ENCODE measurements around the gene ZNF555.

The ZNF555 gene

DNA sequence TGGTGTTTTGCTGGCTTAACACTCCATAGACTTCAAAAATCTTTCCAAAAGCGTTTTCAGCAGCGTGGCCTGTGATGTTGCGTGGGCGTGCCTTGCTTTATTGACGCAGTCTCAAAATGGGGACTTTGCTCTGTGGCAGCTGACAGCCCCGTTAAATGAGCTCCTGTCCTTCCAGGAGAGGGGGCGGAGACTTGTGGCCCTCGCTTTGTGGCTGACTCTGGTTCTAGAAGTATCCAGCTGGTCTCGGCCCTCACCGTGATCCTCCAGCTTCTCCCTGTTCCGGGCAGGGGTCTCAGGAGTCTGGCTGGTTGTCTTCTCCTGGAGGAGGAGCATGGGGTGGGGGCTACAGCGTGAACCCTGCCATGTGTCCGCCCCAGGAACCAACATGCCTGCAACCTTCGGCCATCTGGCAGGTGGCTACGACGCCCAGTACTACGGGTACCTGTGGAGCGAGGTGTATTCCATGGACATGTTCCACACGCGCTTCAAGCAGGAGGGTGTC lies 30.0 kb upstream of the ZNF555 start:
- Histone ChIP-seq H3K18ac (ENCODE audit: low read depth in 1 of 2, low read length in 2 of 2) (no peak overlapping the region), H2BK120ac (ENCODE audit: low read depth, low read length) (no peak overlapping the region), H3K4ac (ENCODE audit: low read depth in 1 of 2, low read length in 2 of 2) (no peak overlapping the region), H3K14ac (ENCODE audit: low read length in 2 of 2) (no peak overlapping the region), H3K4me3 (ENCODE audit: insufficient read depth in 1 of 2, low read depth in 1 of 2, low read length in 2 of 2) (no peak overlapping the region), H4K91ac (ENCODE audit: low read length) (no peak overlapping the region), H3K27me3 (ENCODE audit: control insufficient read depth in 1 of 2, insufficient read depth in 1 of 2, low read length in 2 of 2) (no peaks in the 10 kb centered on the region), H2BK5ac (ENCODE audit: low read depth, low read length, poor library complexity, severe bottlenecking) (no peak overlapping the region), H3K36me3 (ENCODE audit: control insufficient read depth in 1 of 2, insufficient read depth in 2 of 2, low read depth in 1 of 2, low read length in 2 of 2) (peaks cover 42 to 100% of the 10 kb centered on the region in 2 experiments), H4K8ac (ENCODE audit: low read length) (no peak overlapping the region), H2AK5ac (ENCODE audit: low read length, severe bottlenecking) (no peak overlapping the region), H2BK15ac (ENCODE audit: low read depth, poor library complexity, severe bottlenecking) (no peak overlapping the region), H2AFZ (ENCODE audit: low read depth, low read length) (no peak overlapping the region), H3K4me2 (ENCODE audit: low read length, poor library complexity, severe bottlenecking) (no peak overlapping the region), H3K27ac (ENCODE audit: low read length, poor library complexity, severe bottlenecking) (no peak overlapping the region), H2BK12ac (ENCODE audit: low read length in 2 of 2) (no peak overlapping the region), H3K4me1 (ENCODE audit: control insufficient read depth, insufficient read depth, low read depth, low read length) (peaks cover 4% of the 10 kb centered on the region), H3K79me1 (replicated peaks; ENCODE audit: low read length, poor library complexity, severe bottlenecking) (peaks cover 3% of the 10 kb centered on the region), H3K23ac (ENCODE audit: low read length in 2 of 2) (no peak overlapping the region), H3K9me3 (ENCODE audit: control insufficient read depth, low read length) (no peaks in the 10 kb centered on the region), H3K9ac (ENCODE audit: low read length) (no peak overlapping the region)
- 96% methylated on average over 20 of the region's 20 CpGs for WGBS
- DNase-seq: no peak

DNA sequence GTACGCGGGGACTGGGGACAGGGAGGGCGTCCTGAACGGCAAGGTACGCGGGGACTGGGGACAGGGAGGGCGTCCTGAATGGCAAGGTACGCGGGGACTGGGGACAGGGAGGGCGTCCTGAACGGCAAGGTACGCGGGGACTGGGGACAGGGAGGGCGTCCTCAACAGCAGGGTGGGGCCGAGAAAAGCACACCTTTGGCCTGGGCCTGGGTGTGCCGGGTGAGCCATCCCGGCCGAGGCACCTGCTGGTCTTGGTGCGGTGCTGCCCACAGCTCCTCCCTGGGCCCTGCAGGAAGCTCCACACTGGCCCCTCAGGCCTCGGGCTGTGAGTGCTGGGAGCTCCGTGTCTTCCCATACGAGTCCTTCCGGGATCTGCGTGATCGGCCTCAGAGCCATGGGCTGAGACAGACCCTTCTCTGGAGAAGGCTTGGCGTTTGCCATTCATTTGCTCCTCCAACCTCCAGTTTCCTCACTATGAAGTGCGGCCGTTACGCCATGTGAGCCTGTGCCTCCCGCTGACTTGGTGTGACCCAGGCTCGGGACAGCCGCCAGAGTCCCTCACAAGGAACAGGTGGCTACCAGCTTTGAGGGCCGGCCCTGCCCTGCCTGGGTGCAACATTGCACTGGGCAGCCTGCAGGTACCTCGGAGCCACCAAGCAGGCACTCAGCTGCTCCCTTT lies 29.4 kb upstream of the ZNF555 start:
- Histone ChIP-seq H3K79me1 (replicated peaks; ENCODE audit: low read length, poor library complexity, severe bottlenecking) (peaks cover 2% of the 10 kb centered on the region), H3K4me3 (ENCODE audit: insufficient read depth in 1 of 2, low read depth in 1 of 2, low read length in 2 of 2) (no peak overlapping the region), H3K14ac (ENCODE audit: low read length in 2 of 2) (no peak overlapping the region), H2AK5ac (ENCODE audit: low read length, severe bottlenecking) (no peak overlapping the region), H2BK12ac (ENCODE audit: low read length in 2 of 2) (no peak overlapping the region), H3K18ac (ENCODE audit: low read depth in 1 of 2, low read length in 2 of 2) (no peak overlapping the region), H3K4ac (ENCODE audit: low read depth in 1 of 2, low read length in 2 of 2) (no peak overlapping the region), H2BK5ac (ENCODE audit: low read depth, low read length, poor library complexity, severe bottlenecking) (no peak overlapping the region), H3K23ac (ENCODE audit: low read length in 2 of 2) (no peak overlapping the region), H3K4me1 (ENCODE audit: control insufficient read depth, insufficient read depth, low read depth, low read length) (peaks cover 4% of the 10 kb centered on the region), H3K36me3 (ENCODE audit: control insufficient read depth in 1 of 2, insufficient read depth in 2 of 2, low read depth in 1 of 2, low read length in 2 of 2) (peaks cover 41 to 96% of the 10 kb centered on the region in 2 experiments), H2BK120ac (ENCODE audit: low read depth, low read length) (no peak overlapping the region), H3K9ac (ENCODE audit: low read length) (no peak overlapping the region), H2BK15ac (ENCODE audit: low read depth, poor library complexity, severe bottlenecking) (no peak overlapping the region), H3K9me3 (ENCODE audit: control insufficient read depth, low read length) (no peaks in the 10 kb centered on the region), H3K27ac (ENCODE audit: low read length, poor library complexity, severe bottlenecking) (no peak overlapping the region), H2AFZ (ENCODE audit: low read depth, low read length) (no peak overlapping the region), H4K8ac (ENCODE audit: low read length) (no peak overlapping the region), H3K4me2 (ENCODE audit: low read length, poor library complexity, severe bottlenecking) (no peak overlapping the region), H4K91ac (ENCODE audit: low read length) (no peak overlapping the region), H3K27me3 (ENCODE audit: control insufficient read depth in 1 of 2, insufficient read depth in 1 of 2, low read length in 2 of 2) (no peaks in the 10 kb centered on the region)
- no peak for DNase-seq
- WGBS: 92% methylated on average over 34 of the region's 34 CpGs

DNA sequence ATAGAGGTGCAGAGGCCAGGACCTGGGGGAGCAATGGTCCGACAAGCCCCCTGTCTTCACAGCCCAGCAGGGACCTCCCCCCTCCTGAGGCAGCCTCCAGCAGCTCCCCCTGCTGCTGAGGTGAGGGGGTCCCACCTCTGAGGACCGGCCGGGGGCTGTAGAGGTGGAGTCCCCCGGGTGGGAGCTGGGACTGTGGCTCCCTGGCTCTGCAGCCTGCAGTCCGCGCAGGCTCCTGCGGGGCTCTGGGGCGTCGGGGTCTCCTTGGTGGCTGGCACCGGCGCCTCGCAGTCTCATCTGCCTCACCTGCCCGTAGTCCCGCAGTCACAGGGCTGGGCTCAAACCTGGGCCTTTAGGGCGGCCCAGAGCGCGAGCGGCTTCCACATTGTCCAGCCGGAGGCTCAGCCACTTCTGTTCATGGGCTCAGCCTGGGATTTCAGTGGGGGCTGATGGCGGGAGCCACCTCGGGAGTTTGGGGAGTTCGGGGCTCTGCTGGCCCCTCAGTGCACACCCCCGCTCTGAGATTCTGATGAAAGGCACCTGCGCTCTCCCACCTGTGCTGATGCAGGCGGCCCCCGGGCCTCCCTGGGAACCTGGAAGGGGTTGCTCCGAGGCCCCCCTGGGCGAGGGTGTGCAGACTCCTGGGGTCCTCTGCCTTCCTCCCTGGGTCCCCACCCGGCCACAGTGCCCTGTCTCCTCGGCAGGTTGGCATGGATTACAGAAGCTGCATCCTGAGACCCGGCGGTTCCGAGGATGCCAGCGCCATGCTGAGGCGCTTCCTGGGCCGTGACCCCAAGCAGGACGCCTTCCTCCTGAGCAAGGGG lies 28.7 kb upstream of the ZNF555 start:
- Histone ChIP-seq H2BK120ac (ENCODE audit: low read depth, low read length) (no peak overlapping the region), H3K4me1 (ENCODE audit: control insufficient read depth, insufficient read depth, low read depth, low read length) (peaks cover 4% of the 10 kb centered on the region), H3K27me3 (ENCODE audit: control insufficient read depth in 1 of 2, insufficient read depth in 1 of 2, low read length in 2 of 2) (no peaks in the 10 kb centered on the region), H3K23ac (ENCODE audit: low read length in 2 of 2) (no peak overlapping the region), H2BK15ac (ENCODE audit: low read depth, poor library complexity, severe bottlenecking) (no peak overlapping the region), H2AK5ac (ENCODE audit: low read length, severe bottlenecking) (no peak overlapping the region), H3K4me2 (ENCODE audit: low read length, poor library complexity, severe bottlenecking) (no peak overlapping the region), H2BK5ac (ENCODE audit: low read depth, low read length, poor library complexity, severe bottlenecking) (no peak overlapping the region), H3K14ac (ENCODE audit: low read length in 2 of 2) (no peak overlapping the region), H3K9me3 (ENCODE audit: control insufficient read depth, low read length) (no peaks in the 10 kb centered on the region), H3K79me1 (replicated peaks; ENCODE audit: low read length, poor library complexity, severe bottlenecking) (no peaks in the 10 kb centered on the region), H3K9ac (ENCODE audit: low read length) (no peak overlapping the region), H2BK12ac (ENCODE audit: low read length in 2 of 2) (no peak overlapping the region), H3K27ac (ENCODE audit: low read length, poor library complexity, severe bottlenecking) (no peak overlapping the region), H3K36me3 (ENCODE audit: control insufficient read depth in 1 of 2, insufficient read depth in 2 of 2, low read depth in 1 of 2, low read length in 2 of 2) (peaks cover 37 to 88% of the 10 kb centered on the region in 2 experiments), H2AFZ (ENCODE audit: low read depth, low read length) (no peak overlapping the region), H3K4ac (ENCODE audit: low read depth in 1 of 2, low read length in 2 of 2) (no peak overlapping the region), H4K8ac (ENCODE audit: low read length) (no peak overlapping the region), H4K91ac (ENCODE audit: low read length) (no peak overlapping the region), H3K4me3 (ENCODE audit: insufficient read depth in 1 of 2, low read depth in 1 of 2, low read length in 2 of 2) (no peak overlapping the region), H3K18ac (ENCODE audit: low read depth in 1 of 2, low read length in 2 of 2) (no peak overlapping the region)
- no peak for DNase-seq
- 97% methylated on average over 37 of the region's 37 CpGs for WGBS
